ENCODE measurements around the gene MCM8. TPM values are rescaled to one million over a fixed set of nuclear protein-coding genes. Genes with fewer than 3 reads are reported as not detected.

MCM8 gene
- polyA plus RNA-seq, 1 donor from 2014 or later = 5.1 TPM

DNA sequence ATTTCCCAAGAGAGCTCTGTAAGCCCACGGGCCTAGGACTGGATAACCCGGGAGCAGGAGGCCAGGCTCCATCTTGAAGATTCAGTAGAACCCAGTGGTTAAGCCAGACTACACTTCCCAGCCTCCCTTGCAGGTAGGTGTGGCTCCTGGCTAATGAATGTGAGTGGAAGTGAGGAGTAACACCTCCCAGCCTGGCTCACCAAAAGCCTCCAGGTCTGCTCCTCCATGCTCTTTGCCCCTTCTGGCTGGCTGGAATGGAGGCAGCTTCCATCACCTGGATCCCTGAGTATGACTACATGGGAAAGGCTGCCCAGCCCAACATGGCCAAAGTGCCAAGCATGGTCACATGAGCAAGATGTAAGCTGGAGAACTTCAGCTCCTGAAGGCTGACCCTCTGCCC lies 93.7 kb downstream of the MCM8 start:
- H3K27ac ChIP-seq (ENCODE audit: low read length) = no peak overlapping the region
- H3K4me2 ChIP-seq (ENCODE audit: low read length) = no peak overlapping the region
- no peaks in the 10 kb centered on the region for H3K79me2 ChIP-seq (replicated peaks; ENCODE audit: insufficient read depth, low read length)
- H4K20me1 ChIP-seq (ENCODE audit: insufficient read depth) = no peaks in the 10 kb centered on the region
- H3F3A ChIP-seq (ENCODE audit: insufficient read depth, low read length, poor library complexity, severe bottlenecking) = no peaks in the 10 kb centered on the region
- H3K9me3 ChIP-seq (ENCODE audit: low read length) = no peaks in the 10 kb centered on the region
- H3K9me2 ChIP-seq (ENCODE audit: insufficient read depth, low read length) = no peaks in the 10 kb centered on the region
- H3K27me3 ChIP-seq (ENCODE audit: insufficient read depth, low read depth, low read length) = no peaks in the 10 kb centered on the region
- no peak overlapping the region for H2AFZ ChIP-seq (ENCODE audit: low read depth, low read length)
- H3K36me3 ChIP-seq (ENCODE audit: insufficient read depth, low read length) = no peaks in the 10 kb centered on the region
- H3K9ac ChIP-seq (ENCODE audit: low read length) = no peak overlapping the region
- no peak for TF ChIP-seq EP300 (conservative IDR thresholded peaks at IDR 0.05; ENCODE audit: poor library complexity, severe bottlenecking)
- no peak for TF ChIP-seq POLR2AphosphoS5 (IDR thresholded peaks at IDR 0.05)
- TF ChIP-seq, protein P1, sequence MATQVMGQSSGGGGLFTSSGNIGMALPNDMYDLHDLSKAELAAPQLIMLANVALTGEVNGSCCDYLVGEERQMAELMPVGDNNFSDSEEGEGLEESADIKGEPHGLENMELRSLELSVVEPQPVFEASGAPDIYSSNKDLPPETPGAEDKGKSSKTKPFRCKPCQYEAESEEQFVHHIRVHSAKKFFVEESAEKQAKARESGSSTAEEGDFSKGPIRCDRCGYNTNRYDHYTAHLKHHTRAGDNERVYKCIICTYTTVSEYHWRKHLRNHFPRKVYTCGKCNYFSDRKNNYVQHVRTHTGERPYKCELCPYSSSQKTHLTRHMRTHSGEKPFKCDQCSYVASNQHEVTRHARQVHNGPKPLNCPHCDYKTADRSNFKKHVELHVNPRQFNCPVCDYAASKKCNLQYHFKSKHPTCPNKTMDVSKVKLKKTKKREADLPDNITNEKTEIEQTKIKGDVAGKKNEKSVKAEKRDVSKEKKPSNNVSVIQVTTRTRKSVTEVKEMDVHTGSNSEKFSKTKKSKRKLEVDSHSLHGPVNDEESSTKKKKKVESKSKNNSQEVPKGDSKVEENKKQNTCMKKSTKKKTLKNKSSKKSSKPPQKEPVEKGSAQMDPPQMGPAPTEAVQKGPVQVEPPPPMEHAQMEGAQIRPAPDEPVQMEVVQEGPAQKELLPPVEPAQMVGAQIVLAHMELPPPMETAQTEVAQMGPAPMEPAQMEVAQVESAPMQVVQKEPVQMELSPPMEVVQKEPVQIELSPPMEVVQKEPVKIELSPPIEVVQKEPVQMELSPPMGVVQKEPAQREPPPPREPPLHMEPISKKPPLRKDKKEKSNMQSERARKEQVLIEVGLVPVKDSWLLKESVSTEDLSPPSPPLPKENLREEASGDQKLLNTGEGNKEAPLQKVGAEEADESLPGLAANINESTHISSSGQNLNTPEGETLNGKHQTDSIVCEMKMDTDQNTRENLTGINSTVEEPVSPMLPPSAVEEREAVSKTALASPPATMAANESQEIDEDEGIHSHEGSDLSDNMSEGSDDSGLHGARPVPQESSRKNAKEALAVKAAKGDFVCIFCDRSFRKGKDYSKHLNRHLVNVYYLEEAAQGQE (IDR thresholded peaks at IDR 0.05; ENCODE audit: borderline replicate concordance) = no peak
- no peak for TF ChIP-seq TAF1 (IDR thresholded peaks at IDR 0.05; ENCODE audit: low read depth)
- TF ChIP-seq SMC3 (conservative IDR thresholded peaks at IDR 0.05; ENCODE audit: poor library complexity) = no peak
- TF ChIP-seq RAD21 (conservative IDR thresholded peaks at IDR 0.05) = no peak
- TF ChIP-seq MXI1 (conservative IDR thresholded peaks at IDR 0.05; ENCODE audit: poor library complexity, severe bottlenecking) = no peak
- no peak for TF ChIP-seq EZH2 (IDR thresholded peaks at IDR 0.05; ENCODE audit: borderline replicate concordance, insufficient read depth, low read length, poor library complexity, severe bottlenecking)
- no peak for TF ChIP-seq CTCF (IDR thresholded peaks at IDR 0.05; ENCODE audit: poor library complexity, severe bottlenecking)
- no peak overlapping the region for H3K4me3 ChIP-seq (ENCODE audit: low read length)

GRCh38 chr20:6045566-6045965 lies 95.1 kb downstream of the MCM8 start:
- no peaks in the 10 kb centered on the region for H3K9me3 ChIP-seq (ENCODE audit: low read length)
- no peaks in the 10 kb centered on the region for H3K79me2 ChIP-seq (replicated peaks; ENCODE audit: insufficient read depth, low read length)
- H3K4me2 ChIP-seq (ENCODE audit: low read length) = no peak overlapping the region
- H3K27ac ChIP-seq (ENCODE audit: low read length) = no peak overlapping the region
- H4K20me1 ChIP-seq (ENCODE audit: insufficient read depth) = no peaks in the 10 kb centered on the region
- no peak overlapping the region for H2AFZ ChIP-seq (ENCODE audit: low read depth, low read length)
- peaks cover 7% of the 10 kb centered on the region for H3K27me3 ChIP-seq (ENCODE audit: insufficient read depth, low read depth, low read length)
- TF ChIP-seq, protein P1 (IDR thresholded peaks at IDR 0.05; ENCODE audit: borderline replicate concordance) = no peak
- TF ChIP-seq MXI1 (conservative IDR thresholded peaks at IDR 0.05; ENCODE audit: poor library complexity, severe bottlenecking) = no peak
- TF ChIP-seq RAD21 (conservative IDR thresholded peaks at IDR 0.05) = no peak
- H3F3A ChIP-seq (ENCODE audit: insufficient read depth, low read length, poor library complexity, severe bottlenecking) = no peaks in the 10 kb centered on the region
- no peaks in the 10 kb centered on the region for H3K9me2 ChIP-seq (ENCODE audit: insufficient read depth, low read length)
- no peak overlapping the region for H3K9ac ChIP-seq (ENCODE audit: low read length)
- H3K4me3 ChIP-seq (ENCODE audit: low read length) = no peak overlapping the region
- H3K36me3 ChIP-seq (ENCODE audit: insufficient read depth, low read length) = no peaks in the 10 kb centered on the region
